CD14-positive monocyte (primary cell): ENCODE results near the gene HOXA11. TPM values are rescaled to one million over a fixed set of nuclear protein-coding genes. Genes with fewer than 3 reads are reported as not detected.

Experiments
- DNase-seq, 3 donors: peaks; one replicate each; pipeline ENCODE4 v3.0.0-alpha.2; 2011 to 2022
- H2AFZ ChIP-seq: 2 replicates; pipeline ENCODE4 v1.6.0; 2012; ENCODE audit warnings: mild to moderate bottlenecking, low read depth, low read length, inconsistent platforms; ENCODE audit not compliant: insufficient read depth, poor library complexity, severe bottlenecking
- H3K27ac ChIP-seq, 2 donors: 1 replicate in 1 of 2; 2 replicates in 1 of 2; pipeline ENCODE4 v1.5.1; 2012 to 2013; ENCODE audit warnings: low read length in 2 of 2, control low read depth in 1 of 2, inconsistent platforms in 1 of 2, low read depth in 1 of 2, mild to moderate bottlenecking in 1 of 2
- H3K27me3 ChIP-seq, 2 donors: one replicate each; pipeline versions ENCODE4 v1.6.0 to v1.6.1; 2011 to 2013; ENCODE audit warnings: low read length in 2 of 2; ENCODE audit not compliant: control insufficient read depth in 2 of 2, insufficient read depth in 2 of 2
- H3K36me3 ChIP-seq, 2 donors: replicated peaks in 1 of 2; 1 replicate in 1 of 2; 2 replicates in 1 of 2; pipeline versions ENCODE4 v1.5.1 to v1.6.1; 2012 to 2013; ENCODE audit warnings: low read length in 2 of 2, control low read depth in 1 of 2, inconsistent platforms in 1 of 2, mild to moderate bottlenecking in 1 of 2; ENCODE audit not compliant: insufficient read depth in 2 of 2, control insufficient read depth in 1 of 2
- H3K4me1 ChIP-seq, 2 donors: 1 replicate in 1 of 2; 2 replicates in 1 of 2; pipeline versions ENCODE4 v1.5.1 to v1.6.1; 2012 to 2013; ENCODE audit warnings: low read length in 2 of 2, control low read depth in 1 of 2, inconsistent platforms in 1 of 2, mild to moderate bottlenecking in 1 of 2, moderate library complexity in 1 of 2; ENCODE audit not compliant: insufficient read depth in 2 of 2, control insufficient read depth in 1 of 2
- H3K4me2 ChIP-seq: replicated peaks from 2 replicates; pipeline ENCODE3; 2012; ENCODE audit warnings: low read length, moderate library complexity, mild to moderate bottlenecking; ENCODE audit not compliant: poor library complexity, severe bottlenecking; ENCODE audit errors: extremely low read depth
- H3K4me3 ChIP-seq, 3 experiments: fragments of 200-600 bp in 1 of 3; sonication (generic) in 1 of 3; replicated peaks in 1 of 3; 1 replicate in 2 of 3; 2 replicates in 1 of 3; pipeline ENCODE4 v1.5.1; 2011 to 2013; ENCODE audit warnings: low read length in 3 of 3, mild to moderate bottlenecking in 3 of 3, control low read depth in 2 of 3, low read depth in 2 of 3, inconsistent platforms in 1 of 3, moderate library complexity in 1 of 3
- H3K79me2 ChIP-seq: 2 replicates; pipeline ENCODE4 v1.6.0; 2012; ENCODE audit warnings: mild to moderate bottlenecking, control low read depth, inconsistent platforms, low read length, moderate library complexity; ENCODE audit not compliant: insufficient read depth
- H3K9ac ChIP-seq: 2 replicates; pipeline ENCODE4 v1.6.0; 2017; ENCODE audit warnings: low read length, mild to moderate bottlenecking; ENCODE audit not compliant: insufficient read depth, poor library complexity, severe bottlenecking
- H3K9me3 ChIP-seq, 2 donors: replicated peaks in 1 of 2; 1 replicate in 1 of 2; 2 replicates in 1 of 2; pipeline versions ENCODE4 v1.5.1 to v1.6.1; 2012 to 2013; ENCODE audit warnings: low read length in 2 of 2, control low read depth in 1 of 2; ENCODE audit not compliant: control insufficient read depth in 1 of 2, insufficient read depth in 1 of 2
- H4K20me1 ChIP-seq: 2 replicates; pipeline ENCODE4 v1.6.0; 2012; ENCODE audit warnings: mild to moderate bottlenecking, low read length, control low read depth, moderate library complexity; ENCODE audit not compliant: insufficient read depth
- H3K27ac Mint-ChIP-seq, 7 donors: one replicate each; pipeline ENCODE4 v1.8.0; 2020; ENCODE audit warnings: mild to moderate bottlenecking in 7 of 7, mixed read lengths in 7 of 7, moderate library complexity in 6 of 7, inconsistent platforms in 2 of 7
- H3K27me3 Mint-ChIP-seq, 3 donors: one replicate each; pipeline ENCODE4 v1.8.0; 2021 to 2022; ENCODE audit warnings: low read depth in 3 of 3, mild to moderate bottlenecking in 3 of 3, mixed read lengths in 3 of 3, moderate library complexity in 3 of 3, inconsistent platforms in 1 of 3
- H3K36me3 Mint-ChIP-seq, 2 donors: one replicate each; pipeline ENCODE4 v1.8.0; 2020; ENCODE audit warnings: mixed read lengths in 2 of 2, inconsistent platforms in 1 of 2, mild to moderate bottlenecking in 1 of 2
- H3K4me1 Mint-ChIP-seq: one replicate; pipeline ENCODE4 v1.8.0; 2020; ENCODE audit warnings: mild to moderate bottlenecking, mixed read lengths
- H3K4me3 Mint-ChIP-seq, 2 donors: one replicate each; pipeline ENCODE4 v1.8.0; 2020; ENCODE audit warnings: mild to moderate bottlenecking in 2 of 2, mixed read lengths in 2 of 2, moderate library complexity in 1 of 2
- H3K9me3 Mint-ChIP-seq, 7 donors: one replicate each; pipeline ENCODE4 v1.8.0; 2020 to 2022; ENCODE audit warnings: mixed read lengths in 7 of 7, mild to moderate bottlenecking in 6 of 7, moderate library complexity in 6 of 7, inconsistent platforms in 2 of 7
- CTCF ChIP-seq: fragments of 200-600 bp; IDR thresholded peaks from one replicate; pipeline ENCODE4 v1.8.0; 2022; ENCODE audit warnings: antibody characterized with exemption, mild to moderate bottlenecking
- WGBS: methylation state at CpG from one replicate; pipeline ENCODE4 v1.1.5; 2013; ENCODE audit warnings: missing lambda C conversion rate; ENCODE audit not compliant: insufficient coverage; 5-methylcytosine and 5-hydroxymethylcytosine counted together
- intact Hi-C, 2 donors: fragments of 100-400 bp; cut with micrococcal nuclease; formaldehyde crosslinking; loops; one replicate each; pipeline versions ENCODE4 v1.15.0 to v1.15.1; 2023
- polyA plus RNA-seq, 3 donors: library from polyadenylated mRNA; depleted of rRNA in 1 of 3; unstranded in 2 of 3; stranded (reverse) in 1 of 3; fragments of 300-500 nt in 2 of 3; fragments of >200 nt in 1 of 3; fragmentation: Illumina TruSeq in 2 of 3; gene quantifications; 1 replicate in 2 of 3; 2 replicates in 1 of 3; pipeline ENCODE4 v1.2.3, GENCODE V29; 2012 to 2021

HOXA11 gene
- polyA plus RNA-seq, 3 donors = not detected

GRCh38 chr7:27143023-27143949, 41.7 kb downstream of the HOXA11 start, which contains the start of gene HOXA5:
HOXA5 (minus strand) TSS chr7:27143681; CDS start chr7:27143607, 74 bp downstream.
- H3K4me1 ChIP-seq = peaks cover 11 to 14% of the 10 kb centered on the region in 2 donors
- peak within 1 kb of the TSS; percentile 67 for H3K4me2 ChIP-seq
- intact Hi-C loops = loop anchor here in 1 of 2 donors (5.0 kb wide), 1 partner anchor 281 kb away; the partner anchor contains the start of gene SKAP2
- H3K27ac ChIP-seq = peak within 1 kb of the TSS in 1 of 2 donors; percentile 36
- H4K20me1 ChIP-seq = no peaks in the 10 kb centered on the region
- peak within 1 kb of the TSS; percentile 53 for H2AFZ ChIP-seq
- peaks cover 18% of the 10 kb centered on the region for H3K4me1 Mint-ChIP-seq
- H3K27me3 ChIP-seq = peaks cover 21 to 56% of the 10 kb centered on the region in 2 donors
- peak; percentile 47 for TF ChIP-seq CTCF
- H3K27me3 Mint-ChIP-seq = peaks cover 46 to 63% (median 59%) of the 10 kb centered on the region in 3 donors
- H3K4me3 Mint-ChIP-seq = peak within 1 kb of the TSS; percentile 81 to 92
- peak; percentile 57 to 87 (median 72) for DNase-seq
- H3K4me3 ChIP-seq = peak within 1 kb of the TSS; percentile 27 to 70 (median 29)
- peak within 1 kb of the TSS in 6 of 7 donors; percentile 50 to 85 (median 68) for H3K27ac Mint-ChIP-seq
- H3K79me2 ChIP-seq = no peaks in the 10 kb centered on the region
- H3K36me3 ChIP-seq = no peaks in the 10 kb centered on the region
- peaks cover 3 to 11% of the 10 kb centered on the region in 2 donors for H3K36me3 Mint-ChIP-seq
- peak within 1 kb of the TSS; percentile 40 for H3K9ac ChIP-seq
- peaks cover 13 to 39% (median 34%) of the 10 kb centered on the region in 7 donors for H3K9me3 Mint-ChIP-seq
- peaks cover 22 to 23% of the 10 kb centered on the region in 2 donors for H3K9me3 ChIP-seq
- 81% methylated on average over 79 of the region's 86 CpGs for WGBS

DNA sequence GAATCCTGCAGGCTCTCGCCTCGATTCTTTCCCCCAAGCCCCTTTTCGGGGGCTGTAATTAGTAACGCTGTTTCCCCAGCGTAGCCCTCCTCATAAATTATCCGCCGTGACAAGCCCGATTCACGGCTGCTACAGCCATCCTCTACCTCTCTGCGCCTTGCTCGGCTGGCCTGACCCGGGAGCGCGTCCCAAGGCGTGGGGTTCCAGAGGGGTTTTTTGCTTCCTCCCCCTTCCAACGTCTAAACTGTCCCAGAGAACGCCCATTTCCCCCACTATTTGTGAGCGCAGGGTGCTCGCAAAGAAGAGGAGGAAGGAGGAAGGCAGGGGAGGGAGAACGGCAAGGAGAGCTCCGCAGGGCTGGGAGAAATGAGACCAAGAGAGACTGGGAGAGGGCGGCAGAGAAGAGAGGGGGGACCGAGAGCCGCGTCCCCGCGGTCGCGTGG, 42.4 kb downstream of the HOXA11 start:
- Histone ChIP-seq H3K9me3 (peaks cover 19 to 22% of the 10 kb centered on the region in 2 donors), H4K20me1 (no peaks in the 10 kb centered on the region), H3K4me2 (peak overlapping the region; percentile 67), H3K27me3 (peaks cover 19 to 51% of the 10 kb centered on the region in 2 donors), H3K36me3 (no peaks in the 10 kb centered on the region), H3K4me3 (peak overlapping the region; percentile 27 to 70 (median 29)), H2AFZ (peak overlapping the region; percentile 53), H3K79me2 (no peaks in the 10 kb centered on the region), H3K9ac (peak overlapping the region; percentile 40), H3K27ac (no peak overlapping the region), H3K4me1 (peaks cover 6 to 7% of the 10 kb centered on the region in 2 donors)
- Mint-ChIP-seq H3K4me3 (peak overlapping the region; percentile 81 to 88), H3K27me3 (peaks cover 42 to 59% (median 53%) of the 10 kb centered on the region in 3 donors), H3K36me3 (peaks cover 3 to 8% of the 10 kb centered on the region in 2 donors), H3K27ac (peak overlapping the region in 5 of 7 donors; percentile 10 to 85 (median 67)), H3K9me3 (peaks cover 13 to 39% (median 31%) of the 10 kb centered on the region in 7 donors), H3K4me1 (peaks cover 12% of the 10 kb centered on the region)
- intact Hi-C loops = loop anchor here in 1 of 2 donors (5.0 kb wide), 1 partner anchor 280 kb away; the partner anchor contains the start of gene SKAP2
- DNase-seq = no peak
- no peak for TF ChIP-seq CTCF
- WGBS = 81% methylated on average over 19 of the region's 29 CpGs
